Measurements from ENCODE around the gene PRR29.

DNA sequence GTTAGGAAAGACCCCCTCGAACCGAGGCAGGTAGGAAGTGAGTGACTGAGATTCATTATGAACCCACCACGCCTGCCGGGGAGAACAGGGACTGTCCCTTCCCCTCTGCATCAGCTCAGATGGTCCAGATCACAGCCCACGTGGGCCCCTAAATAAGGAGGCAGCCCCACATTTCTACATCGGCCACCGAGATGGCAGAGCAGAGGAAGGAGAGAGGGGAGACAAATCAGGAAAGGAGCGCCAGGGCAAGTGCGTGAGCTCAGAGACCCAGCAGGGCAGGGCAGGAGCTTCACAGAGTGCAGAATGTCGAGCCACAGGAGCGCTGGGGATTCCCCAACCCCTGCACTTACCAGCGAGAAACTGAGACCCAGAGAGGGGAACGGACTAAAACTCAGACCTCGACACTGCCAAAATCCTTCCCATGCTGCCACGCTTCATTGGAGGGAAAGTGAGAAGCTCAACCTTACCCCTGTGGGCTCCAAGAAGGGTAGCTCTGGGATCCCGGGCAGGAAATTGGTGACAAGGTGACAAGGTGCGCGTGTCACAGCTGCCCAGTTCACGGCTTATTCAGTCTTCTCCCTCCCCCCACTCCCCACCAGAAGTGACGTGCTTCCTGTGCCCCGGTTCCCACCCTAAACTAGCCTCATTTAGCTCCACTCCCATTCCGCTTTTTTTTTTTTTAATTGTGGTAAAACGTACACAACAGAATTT lies 22.1 kb downstream of the PRR29 start, which contains the start of gene ICAM2:
- no peak for TF ChIP-seq EZH2 (IDR thresholded peaks at IDR 0.05)
- TF ChIP-seq POLR2AphosphoS5 (IDR thresholded peaks at IDR 0.05; ENCODE audit: borderline replicate concordance, low read depth, low read length): no peak
- no peak for TF ChIP-seq FOXP2 (optimal IDR thresholded peaks at IDR 0.05; ENCODE audit: control extremely low read depth, extremely low read length, insufficient read depth)

Data from SK-N-MC (cell line).